Trophoblast cell (in vitro differentiated cells and primary cell): ENCODE measurements around the gene PCAT6.

Source experiments
- DNase-seq, 2 donors: peaks; one replicate each; pipeline ENCODE4 v3.0.0-alpha.2; 2016
- H2AFZ ChIP-seq: 2 replicates; pipeline ENCODE4 v1.6.1; 2013; ENCODE audit warnings: low read length, moderate library complexity, mild to moderate bottlenecking; ENCODE audit not compliant: insufficient read depth, poor library complexity
- H2AK5ac ChIP-seq: 2 replicates; pipeline ENCODE4 v1.6.1; 2013; ENCODE audit warnings: mild to moderate bottlenecking, low read length
- H2BK120ac ChIP-seq: 2 replicates; pipeline ENCODE4 v1.6.1; 2013; ENCODE audit warnings: low read length, mild to moderate bottlenecking, moderate library complexity; ENCODE audit not compliant: insufficient read depth, poor library complexity
- H2BK12ac ChIP-seq: 2 replicates; pipeline ENCODE4 v1.6.1; 2013; ENCODE audit warnings: mild to moderate bottlenecking, low read length, moderate library complexity
- H2BK5ac ChIP-seq: 2 replicates; pipeline ENCODE4 v1.6.1; 2013; ENCODE audit warnings: low read length, low read depth, moderate library complexity, mild to moderate bottlenecking; ENCODE audit not compliant: poor library complexity
- H3K14ac ChIP-seq: 2 replicates; pipeline ENCODE4 v1.6.1; 2013; ENCODE audit warnings: mild to moderate bottlenecking, low read length
- H3K18ac ChIP-seq: 2 replicates; pipeline ENCODE4 v1.6.1; 2013; ENCODE audit warnings: mild to moderate bottlenecking, low read length
- H3K23ac ChIP-seq: 2 replicates; pipeline ENCODE4 v1.6.1; 2013; ENCODE audit warnings: low read length
- H3K27ac ChIP-seq: 2 replicates; pipeline ENCODE4 v1.5.1; 2013; ENCODE audit warnings: low read depth, mild to moderate bottlenecking, inconsistent platforms, low read length, moderate library complexity
- H3K27me3 ChIP-seq: 2 replicates; pipeline ENCODE4 v1.6.1; 2013; ENCODE audit warnings: inconsistent platforms, mild to moderate bottlenecking, low read length, moderate library complexity; ENCODE audit not compliant: insufficient read depth
- H3K36me3 ChIP-seq, 2 experiments: 1 replicate in 1 of 2; 2 replicates in 1 of 2; pipeline ENCODE4 v1.6.1; 2013; ENCODE audit warnings: low read length in 2 of 2, mild to moderate bottlenecking in 2 of 2, moderate library complexity in 1 of 2; ENCODE audit not compliant: insufficient read depth in 2 of 2, control insufficient read depth in 1 of 2
- H3K4ac ChIP-seq: 2 replicates; pipeline ENCODE4 v1.6.1; 2013; ENCODE audit warnings: low read depth, mild to moderate bottlenecking, low read length, moderate library complexity
- H3K4me1 ChIP-seq, 2 experiments: 1 replicate in 1 of 2; 2 replicates in 1 of 2; pipeline ENCODE4 v1.6.1; 2013; ENCODE audit warnings: low read length in 2 of 2, mild to moderate bottlenecking in 2 of 2, moderate library complexity in 1 of 2; ENCODE audit not compliant: insufficient read depth in 2 of 2, control insufficient read depth in 1 of 2
- H3K4me2 ChIP-seq: 2 replicates; pipeline ENCODE4 v1.6.1; 2013; ENCODE audit warnings: inconsistent platforms, mild to moderate bottlenecking, low read length, moderate library complexity
- H3K4me3 ChIP-seq: 2 replicates; pipeline ENCODE4 v1.5.1; 2013; ENCODE audit warnings: mild to moderate bottlenecking, low read depth, low read length, inconsistent platforms
- H3K79me1 ChIP-seq: one replicate; pipeline ENCODE4 v1.6.1; 2013; ENCODE audit warnings: low read length
- H3K79me2 ChIP-seq: 2 replicates; pipeline ENCODE4 v1.6.1; 2013; ENCODE audit warnings: low read length, mild to moderate bottlenecking; ENCODE audit not compliant: control insufficient read depth, insufficient read depth, poor library complexity
- H3K9ac ChIP-seq: 2 replicates; pipeline ENCODE4 v1.6.1; 2013; ENCODE audit warnings: mild to moderate bottlenecking, low read length
- H3K9me3 ChIP-seq: 2 replicates; pipeline ENCODE4 v1.6.1; 2013; ENCODE audit warnings: low read depth, mild to moderate bottlenecking, control low read depth, inconsistent platforms, low read length; ENCODE audit not compliant: insufficient read depth
- H4K12ac ChIP-seq: 2 replicates; pipeline ENCODE4 v1.6.1; 2013; ENCODE audit warnings: low read depth, mild to moderate bottlenecking, low read length, moderate library complexity
- H4K8ac ChIP-seq: 2 replicates; pipeline ENCODE4 v1.6.1; 2013; ENCODE audit warnings: low read depth, mild to moderate bottlenecking, low read length, moderate library complexity
- H4K91ac ChIP-seq: one replicate; pipeline ENCODE4 v1.6.1; 2013; ENCODE audit warnings: low read depth, mild to moderate bottlenecking, low read length, moderate library complexity
- WGBS: extraction: QIAGEN DNeasy Blood & Tissue Kit; methylation state at CpG from one replicate; pipeline ENCODE4 v1.1.7; 2013; ENCODE audit warnings: missing lambda C conversion rate; ENCODE audit not compliant: insufficient read length, insufficient coverage; ENCODE audit errors: extremely low coverage; 5-methylcytosine and 5-hydroxymethylcytosine counted together

PCAT6 gene

DNA sequence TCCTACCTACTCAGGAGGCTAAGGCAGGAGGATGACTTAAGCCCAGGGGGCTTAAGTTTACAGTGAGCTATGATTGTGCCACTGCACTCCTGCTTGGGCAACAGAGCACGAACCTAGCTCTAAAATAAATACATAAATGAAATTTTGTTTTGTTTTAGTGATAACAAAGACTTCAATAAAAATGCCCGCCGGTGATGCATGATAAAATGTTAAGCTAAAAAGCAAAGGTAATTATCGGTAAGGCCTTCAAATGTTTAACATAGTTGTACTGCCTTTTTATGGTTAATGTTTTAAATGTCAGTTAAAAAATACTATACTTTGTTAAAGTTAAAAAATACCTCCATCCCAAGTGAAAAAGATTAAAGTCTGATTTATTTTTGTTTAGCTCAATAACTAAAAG, 29.6 kb upstream of the PCAT6 start:
- Histone ChIP-seq H3K9me3 (no peaks in the 10 kb centered on the region), H3K9ac (no peak overlapping the region), H2AFZ (no peak overlapping the region), H3K36me3 (peaks cover 3 to 8% of the 10 kb centered on the region in 2 experiments), H3K4me1 (no peaks in the 10 kb centered on the region), H3K27me3 (no peaks in the 10 kb centered on the region), H3K14ac (no peak overlapping the region), H4K91ac (no peak overlapping the region), H3K4ac (peak overlapping the region; percentile 76), H2BK12ac (no peak overlapping the region), H3K4me3 (no peak overlapping the region), H2AK5ac (no peak overlapping the region), H3K79me1 (no peaks in the 10 kb centered on the region), H3K79me2 (peaks cover 9% of the 10 kb centered on the region), H3K18ac (no peak overlapping the region), H2BK5ac (no peak overlapping the region), H4K8ac (no peak overlapping the region), H3K27ac (no peak overlapping the region), H3K23ac (no peak overlapping the region), H2BK120ac (no peak overlapping the region), H4K12ac (no peak overlapping the region), H3K4me2 (no peak overlapping the region)
- WGBS, result no CpG with 5 or more reads among the region's 4 CpGs
- DNase-seq, result no peak

DNA sequence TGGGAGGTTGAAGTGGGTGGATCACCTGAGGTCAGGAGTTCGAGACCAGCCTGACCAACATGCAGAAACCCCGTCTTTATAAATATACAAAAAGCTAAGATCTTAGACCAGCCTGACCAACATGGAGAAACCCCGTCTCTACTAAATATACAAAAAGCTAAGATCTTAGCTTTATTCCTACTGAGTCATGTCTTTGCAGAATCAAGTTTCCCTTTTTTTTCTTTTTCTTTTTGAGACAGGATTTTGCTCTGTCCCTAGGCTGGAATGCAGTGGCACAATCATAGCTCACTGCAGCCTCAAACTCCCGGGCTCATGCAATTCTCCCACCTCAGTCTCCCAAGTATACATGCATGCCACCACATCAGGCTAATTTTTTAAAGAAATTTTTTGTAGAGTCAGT, 23.9 kb upstream of the PCAT6 start:
- H3K79me1 ChIP-seq, result no peaks in the 10 kb centered on the region
- no peak overlapping the region for H3K9ac ChIP-seq
- H2BK120ac ChIP-seq, result no peak overlapping the region
- no peak for DNase-seq
- peaks cover 0 to 6% of the 10 kb centered on the region in 2 experiments for H3K36me3 ChIP-seq
- no peak overlapping the region for H3K27ac ChIP-seq
- peaks cover 12% of the 10 kb centered on the region for H3K79me2 ChIP-seq
- no peak overlapping the region for H3K23ac ChIP-seq
- H2AFZ ChIP-seq, result no peak overlapping the region
- no peak overlapping the region for H3K4me2 ChIP-seq
- no peak overlapping the region for H2BK5ac ChIP-seq
- H3K4ac ChIP-seq, result peak overlapping the region; percentile 2
- no peak overlapping the region for H3K14ac ChIP-seq
- peaks cover 3 to 4% of the 10 kb centered on the region in 2 experiments for H3K4me1 ChIP-seq
- H3K27me3 ChIP-seq, result no peaks in the 10 kb centered on the region
- H4K12ac ChIP-seq, result no peak overlapping the region
- H3K9me3 ChIP-seq, result no peaks in the 10 kb centered on the region
- WGBS, result no CpG with 5 or more reads among the region's 4 CpGs
- no peak overlapping the region for H2BK12ac ChIP-seq
- no peak overlapping the region for H3K4me3 ChIP-seq
- no peak overlapping the region for H4K91ac ChIP-seq
- no peak overlapping the region for H3K18ac ChIP-seq
- H4K8ac ChIP-seq, result no peak overlapping the region
- H2AK5ac ChIP-seq, result no peak overlapping the region

- no peak overlapping the region for H2BK5ac ChIP-seq
- no peaks in the 10 kb centered on the region for H3K9me3 ChIP-seq
- H3K4me3 ChIP-seq, result no peak overlapping the region
- DNase-seq, result no peak
- no peak overlapping the region for H4K12ac ChIP-seq
- no peak overlapping the region for H3K14ac ChIP-seq
- no peaks in the 10 kb centered on the region for H3K79me1 ChIP-seq
- no CpG with 5 or more reads among the region's 3 CpGs for WGBS
- H2AFZ ChIP-seq, result no peak overlapping the region
- no peak overlapping the region for H3K9ac ChIP-seq
- no peak overlapping the region for H3K27ac ChIP-seq
- no peak overlapping the region for H3K4me2 ChIP-seq
- no peak overlapping the region for H2BK12ac ChIP-seq
- peaks cover 10% of the 10 kb centered on the region for H3K79me2 ChIP-seq
- H3K27me3 ChIP-seq, result no peaks in the 10 kb centered on the region
- H2BK120ac ChIP-seq, result no peak overlapping the region
- H4K91ac ChIP-seq, result no peak overlapping the region
- peaks cover 3 to 4% of the 10 kb centered on the region in 2 experiments for H3K4me1 ChIP-seq
- no peak overlapping the region for H2AK5ac ChIP-seq
- peaks cover 0 to 3% of the 10 kb centered on the region in 2 experiments for H3K36me3 ChIP-seq
- no peak overlapping the region for H4K8ac ChIP-seq
- no peak overlapping the region for H3K18ac ChIP-seq
- H3K23ac ChIP-seq, result no peak overlapping the region
- H3K4ac ChIP-seq, result peak overlapping the region; percentile 64
Observed at GRCh38 chr1:202788800-202789199, 22.0 kb upstream of the PCAT6 start.

GRCh38 chr1:202791077-202791747, 19.5 kb upstream of the PCAT6 start:
- Histone ChIP-seq H3K79me1 (no peaks in the 10 kb centered on the region), H4K8ac (no peak overlapping the region), H2BK12ac (no peak overlapping the region), H3K4ac (peak overlapping the region; percentile 27), H4K12ac (no peak overlapping the region), H2AFZ (no peak overlapping the region), H3K23ac (no peak overlapping the region), H2BK120ac (no peak overlapping the region), H3K4me1 (peaks cover 3 to 4% of the 10 kb centered on the region in 2 experiments), H3K27ac (no peak overlapping the region), H3K36me3 (no peaks in the 10 kb centered on the region), H4K91ac (no peak overlapping the region), H3K4me3 (no peak overlapping the region), H3K79me2 (peaks cover 12% of the 10 kb centered on the region), H3K27me3 (no peaks in the 10 kb centered on the region), H2BK5ac (no peak overlapping the region), H3K9me3 (no peaks in the 10 kb centered on the region), H3K9ac (no peak overlapping the region), H3K4me2 (no peak overlapping the region), H3K18ac (no peak overlapping the region), H3K14ac (no peak overlapping the region), H2AK5ac (no peak overlapping the region)
- DNase-seq, result no peak
- 100% methylated on average over 2 of the region's 4 CpGs for WGBS
